ENCODE data around the gene EEF1AKMT2. TPM values are rescaled to one million over a fixed set of nuclear protein-coding genes. Genes with fewer than 3 reads are reported as not detected.

The EEF1AKMT2 gene
- total and polyA plus RNA-seq, 2 of the 13 experiments (the other 11 are each of a cell fraction or from before 2014, with no cell fraction given), result 11.3 to 19.3 TPM

- TF ChIP-seq ARID4A (CRISPR knock-in tag; IDR thresholded peaks at IDR 0.05; ENCODE audit: borderline replicate concordance) (no peak), ZNF777 (CRISPR knock-in tag; IDR thresholded peaks at IDR 0.05) (peak; percentile 63), NCOR1 (IDR thresholded peaks at IDR 0.05; ENCODE audit: borderline replicate concordance, low read length) (peak; percentile 22; the same call in 1 of the 2 replicates), NR1H2 (CRISPR knock-in tag; IDR thresholded peaks at IDR 0.05; ENCODE audit: borderline replicate concordance, low read depth) (no peak), SIN3A (IDR thresholded peaks at IDR 0.05; ENCODE audit: borderline replicate concordance, low read depth, low read length) (peak; percentile 66; the same call in 1 of the 2 replicates), ARID5B (CRISPR knock-in tag; IDR thresholded peaks at IDR 0.05) (peak; percentile 41; the same call in 1 of the 2 replicates), ZSCAN22 (CRISPR knock-in tag; IDR thresholded peaks at IDR 0.05) (no peak)
- TF ChIP-seq, protein P1, sequence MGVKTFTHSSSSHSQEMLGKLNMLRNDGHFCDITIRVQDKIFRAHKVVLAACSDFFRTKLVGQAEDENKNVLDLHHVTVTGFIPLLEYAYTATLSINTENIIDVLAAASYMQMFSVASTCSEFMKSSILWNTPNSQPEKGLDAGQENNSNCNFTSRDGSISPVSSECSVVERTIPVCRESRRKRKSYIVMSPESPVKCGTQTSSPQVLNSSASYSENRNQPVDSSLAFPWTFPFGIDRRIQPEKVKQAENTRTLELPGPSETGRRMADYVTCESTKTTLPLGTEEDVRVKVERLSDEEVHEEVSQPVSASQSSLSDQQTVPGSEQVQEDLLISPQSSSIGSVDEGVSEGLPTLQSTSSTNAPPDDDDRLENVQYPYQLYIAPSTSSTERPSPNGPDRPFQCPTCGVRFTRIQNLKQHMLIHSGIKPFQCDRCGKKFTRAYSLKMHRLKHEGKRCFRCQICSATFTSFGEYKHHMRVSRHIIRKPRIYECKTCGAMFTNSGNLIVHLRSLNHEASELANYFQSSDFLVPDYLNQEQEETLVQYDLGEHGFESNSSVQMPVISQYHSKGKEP (CRISPR knock-in tag; IDR thresholded peaks at IDR 0.05), result no peak
- TF ChIP-seq, protein P2, sequence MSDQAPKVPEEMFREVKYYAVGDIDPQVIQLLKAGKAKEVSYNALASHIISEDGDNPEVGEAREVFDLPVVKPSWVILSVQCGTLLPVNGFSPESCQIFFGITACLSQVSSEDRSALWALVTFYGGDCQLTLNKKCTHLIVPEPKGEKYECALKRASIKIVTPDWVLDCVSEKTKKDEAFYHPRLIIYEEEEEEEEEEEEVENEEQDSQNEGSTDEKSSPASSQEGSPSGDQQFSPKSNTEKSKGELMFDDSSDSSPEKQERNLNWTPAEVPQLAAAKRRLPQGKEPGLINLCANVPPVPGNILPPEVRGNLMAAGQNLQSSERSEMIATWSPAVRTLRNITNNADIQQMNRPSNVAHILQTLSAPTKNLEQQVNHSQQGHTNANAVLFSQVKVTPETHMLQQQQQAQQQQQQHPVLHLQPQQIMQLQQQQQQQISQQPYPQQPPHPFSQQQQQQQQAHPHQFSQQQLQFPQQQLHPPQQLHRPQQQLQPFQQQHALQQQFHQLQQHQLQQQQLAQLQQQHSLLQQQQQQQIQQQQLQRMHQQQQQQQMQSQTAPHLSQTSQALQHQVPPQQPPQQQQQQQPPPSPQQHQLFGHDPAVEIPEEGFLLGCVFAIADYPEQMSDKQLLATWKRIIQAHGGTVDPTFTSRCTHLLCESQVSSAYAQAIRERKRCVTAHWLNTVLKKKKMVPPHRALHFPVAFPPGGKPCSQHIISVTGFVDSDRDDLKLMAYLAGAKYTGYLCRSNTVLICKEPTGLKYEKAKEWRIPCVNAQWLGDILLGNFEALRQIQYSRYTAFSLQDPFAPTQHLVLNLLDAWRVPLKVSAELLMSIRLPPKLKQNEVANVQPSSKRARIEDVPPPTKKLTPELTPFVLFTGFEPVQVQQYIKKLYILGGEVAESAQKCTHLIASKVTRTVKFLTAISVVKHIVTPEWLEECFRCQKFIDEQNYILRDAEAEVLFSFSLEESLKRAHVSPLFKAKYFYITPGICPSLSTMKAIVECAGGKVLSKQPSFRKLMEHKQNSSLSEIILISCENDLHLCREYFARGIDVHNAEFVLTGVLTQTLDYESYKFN (CRISPR knock-in tag; conservative IDR thresholded peaks at IDR 0.05), result peak; percentile 42; the same call in 1 of the 2 replicates
- TF ChIP-seq, protein P3, sequence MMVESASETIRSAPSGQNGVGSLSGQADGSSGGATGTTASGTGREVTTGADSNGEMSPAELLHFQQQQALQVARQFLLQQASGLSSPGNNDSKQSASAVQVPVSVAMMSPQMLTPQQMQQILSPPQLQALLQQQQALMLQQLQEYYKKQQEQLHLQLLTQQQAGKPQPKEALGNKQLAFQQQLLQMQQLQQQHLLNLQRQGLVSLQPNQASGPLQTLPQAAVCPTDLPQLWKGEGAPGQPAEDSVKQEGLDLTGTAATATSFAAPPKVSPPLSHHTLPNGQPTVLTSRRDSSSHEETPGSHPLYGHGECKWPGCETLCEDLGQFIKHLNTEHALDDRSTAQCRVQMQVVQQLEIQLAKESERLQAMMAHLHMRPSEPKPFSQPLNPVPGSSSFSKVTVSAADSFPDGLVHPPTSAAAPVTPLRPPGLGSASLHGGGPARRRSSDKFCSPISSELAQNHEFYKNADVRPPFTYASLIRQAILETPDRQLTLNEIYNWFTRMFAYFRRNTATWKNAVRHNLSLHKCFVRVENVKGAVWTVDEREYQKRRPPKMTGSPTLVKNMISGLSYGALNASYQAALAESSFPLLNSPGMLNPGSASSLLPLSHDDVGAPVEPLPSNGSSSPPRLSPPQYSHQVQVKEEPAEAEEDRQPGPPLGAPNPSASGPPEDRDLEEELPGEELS (CRISPR knock-in tag; IDR thresholded peaks at IDR 0.05), result peak; percentile 18; the same call in 1 of the 2 replicates
Observed at GRCh38 chr10:124744102-124745050, 47.3 kb downstream of the EEF1AKMT2 start, which contains the start of gene FAM53B (continued).
